SK-N-MC (cell line): Measurements from ENCODE around the gene DNMT3B.

Source experiments
- EZH2 ChIP-seq: fragments of 200-600 bp; sonication (generic); IDR thresholded peaks from one replicate; pipeline ENCODE4 v1.6.1; 2017; ENCODE audit warnings: antibody characterized with exemption
- FOXP2 ChIP-seq: optimal IDR thresholded peaks from 2 replicates; pipeline ENCODE3; 2011; ENCODE audit warnings: mild to moderate bottlenecking, moderate library complexity; ENCODE audit not compliant: insufficient read depth; ENCODE audit errors: extremely low read length, control extremely low read depth
- POLR2AphosphoS5 ChIP-seq: IDR thresholded peaks from 2 replicates; pipeline ENCODE4 v1.6.1; 2012; ENCODE audit warnings: mild to moderate bottlenecking, low read depth, low read length, borderline replicate concordance

GRCh38 chr20:32751702-32752457 lies 10.3 kb upstream of the DNMT3B start:
- no peak for TF ChIP-seq POLR2AphosphoS5
- no peak for TF ChIP-seq EZH2
- TF ChIP-seq FOXP2: no peak
